GM18508 (cell line): ENCODE measurements around the gene EXOC1L.

Experiments
- ATAC-seq: cut with Tn5 transposase; IDR thresholded peaks from one replicate; pipeline ENCODE4 v1.9.1; 2021; ENCODE audit warnings: moderate number of reproducible peaks; ENCODE audit not compliant: insufficient read depth, unreplicated experiment

EXOC1L gene, protein sequence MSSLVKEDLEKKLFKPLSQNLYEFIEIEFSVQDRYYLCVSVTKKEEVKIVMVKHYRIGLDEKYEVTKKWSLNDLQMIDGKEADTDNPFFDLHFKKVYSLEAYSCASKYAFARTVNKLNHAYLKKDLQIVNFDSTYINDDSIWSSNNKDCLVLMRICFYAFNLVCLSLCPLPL

DNA sequence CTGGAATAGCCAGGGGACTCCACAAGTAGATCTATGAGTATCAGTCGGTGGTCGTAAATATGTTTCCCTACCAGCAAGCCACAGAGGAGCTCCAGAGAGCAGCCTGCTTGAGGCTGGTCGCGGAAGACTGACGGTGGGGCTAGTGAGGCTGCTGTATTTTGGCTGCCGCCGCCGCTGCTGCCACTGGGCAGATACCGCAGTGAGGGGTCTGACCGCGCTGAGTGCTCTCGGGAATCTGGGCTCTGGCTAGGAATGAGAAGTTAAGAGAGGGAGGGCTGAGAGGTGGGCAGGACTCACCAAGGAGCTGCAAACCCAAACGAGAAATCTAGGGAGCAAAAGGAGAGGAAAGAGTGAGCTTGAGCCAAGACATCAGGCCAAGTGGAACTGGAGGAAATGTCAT lies at the start of gene EXOC1L:
EXOC1L (plus strand) TSS at position 157 of the 400 bp plus-strand sequence; CDS start at position 394, 237 bp downstream.
- ATAC-seq, result no peak

DNA sequence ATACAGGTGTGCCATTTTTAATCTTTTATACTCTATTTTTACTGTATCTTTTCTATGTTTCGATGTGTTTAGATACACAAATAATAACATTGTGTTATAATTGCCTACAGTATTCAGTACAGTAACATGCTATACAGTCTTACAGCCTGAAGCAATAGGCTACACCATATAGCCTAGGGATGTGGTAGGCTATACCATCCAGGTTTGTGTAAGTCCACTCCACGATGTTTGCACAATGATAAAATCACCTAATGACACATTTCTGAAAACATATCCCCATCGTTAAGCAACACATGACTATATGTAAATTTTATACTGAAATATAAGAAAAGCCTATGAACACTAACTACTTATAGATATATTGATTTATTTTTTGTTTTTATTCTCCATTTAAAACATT lies 48.9 kb upstream of the EXOC1L start:
- ATAC-seq, result no peak

DNA sequence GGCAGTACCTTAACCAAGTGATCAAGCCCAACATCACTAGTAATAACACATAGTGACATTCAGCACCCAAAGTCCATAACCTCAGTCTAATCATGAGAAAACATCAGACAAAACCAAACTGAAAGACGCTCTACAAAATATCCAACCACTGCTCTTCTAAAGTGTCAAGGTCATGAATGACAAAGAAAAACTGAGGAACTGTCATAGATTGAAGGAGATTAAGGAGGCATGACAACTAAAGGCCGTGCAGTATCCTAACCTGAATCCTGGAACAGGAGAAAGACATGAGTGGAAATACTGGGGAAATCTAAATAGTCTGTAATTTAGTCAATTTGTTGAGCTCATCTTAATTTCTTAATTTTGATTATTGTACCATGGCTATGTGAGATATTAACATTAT lies 38.2 kb upstream of the EXOC1L start:
- ATAC-seq, result no peak

DNA sequence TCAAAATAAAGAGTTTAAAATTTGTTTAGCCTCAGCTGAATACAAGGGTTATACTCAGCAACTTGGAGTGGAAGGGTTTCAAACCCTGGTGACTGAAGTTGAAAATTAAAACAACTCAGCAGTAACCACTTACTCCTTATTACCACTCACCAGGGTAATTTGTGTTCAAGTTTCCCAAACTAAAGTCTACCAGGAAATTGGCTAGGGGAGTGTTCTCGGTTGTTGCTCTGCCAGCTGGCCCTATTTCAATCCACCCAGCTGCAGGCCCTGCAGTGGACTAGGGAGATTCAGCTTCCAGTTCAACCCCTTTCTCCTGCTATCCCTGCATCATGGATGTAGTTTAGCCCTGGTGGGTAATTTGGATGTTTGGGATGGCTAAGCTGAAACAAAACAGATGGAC lies 37.8 kb upstream of the EXOC1L start:
- no peak for ATAC-seq

DNA sequence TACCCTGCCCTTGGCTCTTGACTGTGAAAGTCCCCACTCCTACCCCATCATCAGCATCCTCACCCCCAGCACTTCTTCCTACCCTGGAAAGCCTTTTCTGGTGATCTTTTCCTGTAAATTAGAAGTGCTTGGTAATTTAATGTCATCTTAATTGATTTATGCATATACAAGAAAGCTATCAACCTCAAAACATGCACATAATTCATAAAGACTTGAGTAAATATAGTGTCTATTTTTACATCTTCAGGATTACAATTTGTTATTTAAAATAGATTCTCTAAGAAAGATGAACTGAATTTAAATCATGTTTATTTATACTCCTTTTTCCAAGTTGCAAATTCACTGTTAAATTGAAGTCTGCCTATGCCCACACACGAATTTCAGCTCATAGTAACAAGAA lies 36.0 kb upstream of the EXOC1L start:
- no peak for ATAC-seq

DNA sequence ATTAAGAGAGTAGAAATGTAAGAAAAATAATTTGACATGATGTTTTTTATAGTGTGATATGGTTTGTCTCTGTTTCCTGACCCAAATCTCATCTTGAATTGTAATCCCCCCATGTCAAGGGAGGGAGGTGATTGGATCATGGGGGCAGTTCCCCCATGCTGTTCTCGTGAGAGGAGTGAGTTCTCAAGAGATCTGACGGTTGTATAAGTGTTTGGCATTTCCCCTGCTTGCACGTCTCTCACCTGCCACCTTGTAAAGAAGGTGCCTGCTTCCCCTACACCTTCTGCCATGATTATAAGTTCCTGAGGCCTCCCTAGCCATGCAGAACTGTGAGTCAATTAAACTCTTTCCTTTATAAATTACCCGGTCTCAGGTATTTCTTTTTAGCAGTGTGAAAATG lies 34.8 kb upstream of the EXOC1L start:
- no peak for ATAC-seq

DNA sequence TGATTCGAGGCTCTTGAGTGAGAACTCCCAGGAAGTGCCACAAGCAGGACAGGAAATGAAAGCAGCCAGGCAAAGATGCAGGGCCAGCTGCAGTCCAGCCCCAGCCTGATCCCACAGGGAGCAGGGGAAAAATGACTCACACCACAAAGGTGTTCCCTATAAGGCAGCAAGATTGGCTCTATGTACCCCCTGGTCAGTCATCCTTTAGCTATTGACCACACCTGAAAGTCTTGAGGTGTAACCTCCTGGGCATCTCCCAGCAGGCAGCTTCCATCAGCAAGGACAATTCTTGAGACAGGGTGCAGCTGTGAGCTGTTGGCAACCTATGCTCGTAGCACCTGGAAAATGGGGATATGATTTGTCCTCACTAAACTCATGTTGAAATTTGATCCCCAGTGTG lies 27.9 kb upstream of the EXOC1L start:
- no peak for ATAC-seq

DNA sequence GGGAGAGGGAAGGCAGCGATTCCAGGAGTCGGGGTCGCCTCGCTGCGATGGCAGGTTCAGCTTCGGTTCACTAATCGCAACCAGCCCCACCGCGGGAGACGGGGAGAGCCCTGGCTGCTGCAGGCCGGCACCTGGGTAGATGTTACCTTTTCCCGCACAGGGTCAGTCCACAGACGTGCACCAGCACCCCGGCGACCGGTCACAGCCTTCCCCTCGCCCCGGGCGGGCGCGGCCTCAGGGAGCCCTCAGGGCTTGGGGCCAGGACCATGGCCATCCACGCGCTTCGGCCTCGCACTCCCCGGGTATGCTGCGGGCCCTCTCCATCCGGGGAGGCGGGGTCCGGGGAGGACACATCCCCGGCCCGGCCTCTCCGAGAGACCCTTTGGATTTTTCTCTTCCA lies 26.1 kb upstream of the EXOC1L start:
- no peak for ATAC-seq

DNA sequence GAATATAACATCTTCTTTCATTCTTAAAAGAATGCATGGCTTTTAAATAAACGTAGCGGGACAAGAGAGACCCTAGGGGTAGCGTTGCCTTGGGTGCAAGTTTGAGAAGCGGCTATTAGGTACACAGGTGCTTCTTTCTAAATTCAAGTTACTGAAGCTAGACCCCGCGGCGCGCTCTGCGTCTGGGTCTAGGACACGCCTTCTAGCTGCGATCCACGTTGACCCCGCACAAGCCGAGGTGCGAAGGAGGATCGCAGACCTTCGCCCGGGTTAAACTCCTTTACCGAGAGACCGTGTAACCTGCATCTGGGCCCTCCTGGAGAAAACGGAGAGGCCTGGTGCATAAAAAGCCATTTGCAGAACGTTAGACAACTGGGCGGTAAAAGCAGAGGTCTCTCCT lies 25.5 kb upstream of the EXOC1L start:
- ATAC-seq, result no peak

DNA sequence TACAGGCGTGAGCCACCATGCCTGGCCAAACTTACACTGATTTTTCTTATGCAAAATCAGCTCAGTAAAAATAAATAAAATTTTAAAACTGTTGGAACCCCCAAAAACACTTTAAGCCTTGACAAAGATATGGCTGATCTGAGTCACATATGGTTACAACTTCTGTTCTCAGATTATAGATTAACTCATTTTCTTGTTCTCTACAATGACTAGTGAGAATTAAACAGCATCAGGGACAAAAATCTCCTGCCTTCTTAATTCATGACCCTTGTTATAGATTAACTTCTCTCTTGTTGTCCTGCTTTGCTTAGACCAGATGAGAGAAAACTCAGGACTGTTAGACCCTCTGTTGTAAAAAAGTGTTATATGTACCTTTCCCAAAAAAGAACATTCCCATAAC lies 24.2 kb upstream of the EXOC1L start:
- ATAC-seq, result no peak

DNA sequence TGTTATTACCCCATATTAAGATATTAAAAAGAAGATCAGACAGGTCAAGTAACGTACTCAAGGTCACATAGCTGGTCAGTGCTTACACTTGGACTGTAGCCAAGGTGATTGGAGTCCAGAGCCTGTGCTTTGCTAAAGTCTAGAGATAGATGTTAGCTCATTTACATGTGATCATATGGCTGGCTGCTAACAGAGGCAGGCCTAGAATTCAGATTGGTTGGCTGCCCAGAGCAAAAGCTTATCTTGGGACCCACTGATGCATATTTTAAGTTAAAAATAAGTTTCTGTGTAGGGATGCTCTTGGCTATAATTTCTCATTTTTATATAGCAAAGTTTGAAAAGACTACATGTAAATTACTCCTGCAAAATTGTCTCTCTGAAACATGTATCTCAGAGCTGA lies 18.1 kb upstream of the EXOC1L start:
- no peak for ATAC-seq

DNA sequence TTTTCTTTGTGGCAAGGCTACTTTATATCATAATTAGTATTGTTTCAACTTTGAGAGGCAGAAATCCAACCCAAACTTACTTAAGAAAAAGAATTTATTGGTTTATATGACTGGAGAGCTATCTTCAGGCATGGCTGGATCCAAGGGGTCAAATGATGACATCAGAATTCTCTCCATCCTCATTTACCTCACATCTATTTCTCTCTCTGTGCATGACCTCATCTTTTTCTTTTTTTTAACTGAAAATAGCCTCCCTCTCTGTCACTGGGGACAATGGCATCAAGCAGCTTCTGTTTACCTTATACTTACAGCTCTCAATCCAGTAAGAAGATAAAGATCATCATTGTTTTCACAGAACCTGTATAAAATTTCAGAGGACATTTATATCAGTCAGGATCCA lies 12.0 kb upstream of the EXOC1L start:
- no peak for ATAC-seq

DNA sequence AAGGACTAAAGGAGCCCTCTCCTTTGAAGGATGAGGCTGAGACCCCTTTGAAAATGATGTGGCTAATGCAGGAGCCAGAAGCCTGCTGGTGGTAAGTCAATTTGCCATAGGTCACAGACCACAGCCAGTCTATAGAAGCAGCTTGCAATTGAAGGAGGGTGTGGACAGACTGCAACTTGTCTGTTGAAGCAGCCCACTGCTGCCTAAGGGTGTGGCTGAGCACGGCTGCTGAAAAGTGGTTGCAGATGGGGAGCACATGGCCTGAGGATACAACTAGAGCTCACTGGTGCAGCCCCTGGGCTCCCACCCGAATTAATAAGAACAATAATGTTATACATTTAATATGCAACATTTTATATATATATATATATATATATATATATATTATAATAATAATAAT lies 11.4 kb upstream of the EXOC1L start:
- no peak for ATAC-seq

DNA sequence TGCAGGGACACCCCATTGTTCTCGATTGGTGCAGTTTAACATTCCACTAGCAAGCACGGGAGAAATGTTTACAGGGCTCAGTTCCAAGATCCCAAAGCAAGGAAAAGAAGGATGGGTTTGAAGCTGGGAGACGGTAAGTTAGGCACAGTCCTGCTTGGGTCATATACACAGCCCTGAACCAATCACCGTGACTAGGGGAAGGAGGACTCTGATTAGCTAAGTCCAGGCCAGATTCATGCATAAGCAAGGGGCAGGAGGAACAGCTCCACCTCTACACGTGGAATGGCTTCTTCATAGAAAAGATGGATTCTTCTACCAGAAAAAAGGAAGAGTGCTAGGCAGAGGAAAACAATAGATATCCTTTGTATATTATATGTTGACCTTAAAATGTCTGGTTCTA lies 11.0 kb upstream of the EXOC1L start:
- no peak for ATAC-seq

DNA sequence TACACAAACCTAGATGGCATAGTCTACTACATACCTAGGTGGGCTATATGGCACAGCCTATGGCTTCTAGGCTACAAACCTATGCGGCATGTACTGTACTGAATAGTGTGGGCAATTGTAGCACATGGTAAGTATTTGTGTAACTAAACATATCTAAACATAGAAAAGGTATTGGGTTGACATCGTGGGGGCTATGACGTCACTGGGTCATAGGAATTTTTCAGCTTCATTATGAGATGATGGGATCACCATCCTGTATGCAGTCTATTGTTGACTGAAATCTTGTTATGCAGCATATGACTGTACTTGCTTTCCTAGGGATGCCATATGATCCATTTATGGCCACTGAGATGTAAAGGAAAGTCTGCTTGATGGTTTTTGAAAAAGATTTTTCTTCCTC lies 1.9 kb upstream of the EXOC1L start:
- no peak for ATAC-seq

DNA sequence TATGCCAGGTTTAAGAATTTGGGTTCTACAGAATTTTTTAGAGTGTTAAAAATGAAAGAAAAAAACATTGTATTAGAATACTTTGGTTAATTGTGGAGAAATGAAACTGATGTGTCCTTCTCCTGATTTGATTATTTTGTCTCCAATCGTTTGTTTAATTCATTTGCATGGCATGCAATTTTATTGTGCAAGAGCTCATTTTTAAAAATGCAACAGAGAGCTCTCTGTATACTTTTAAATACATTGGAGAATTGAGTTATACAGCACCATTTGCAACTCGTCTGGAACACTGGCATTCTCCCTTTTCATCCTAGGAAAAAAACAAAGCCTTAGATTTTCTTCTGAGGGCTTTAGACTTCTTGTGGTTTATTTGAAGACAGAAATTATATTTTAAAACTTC lies 689 bp downstream of the EXOC1L start:
- no peak for ATAC-seq

DNA sequence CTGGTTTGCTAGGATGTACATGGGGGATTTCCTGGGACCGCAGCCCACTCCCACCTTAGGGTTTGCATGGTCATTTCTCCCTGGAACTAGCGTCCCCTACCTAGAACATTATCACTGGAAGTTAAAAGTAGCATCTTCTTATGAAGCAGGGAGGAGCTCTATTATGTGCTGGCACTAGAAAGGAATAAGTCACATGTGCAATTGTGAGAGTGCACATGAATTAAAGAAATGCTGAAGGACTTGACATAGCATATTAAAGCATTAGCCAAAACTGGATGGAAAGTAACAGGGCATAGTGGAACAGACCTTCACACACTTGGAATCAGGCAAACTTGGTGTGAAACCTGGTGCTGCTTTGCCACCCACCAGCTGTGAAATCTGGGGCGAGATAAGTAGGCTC lies 2.7 kb downstream of the EXOC1L start:
- ATAC-seq, result no peak

DNA sequence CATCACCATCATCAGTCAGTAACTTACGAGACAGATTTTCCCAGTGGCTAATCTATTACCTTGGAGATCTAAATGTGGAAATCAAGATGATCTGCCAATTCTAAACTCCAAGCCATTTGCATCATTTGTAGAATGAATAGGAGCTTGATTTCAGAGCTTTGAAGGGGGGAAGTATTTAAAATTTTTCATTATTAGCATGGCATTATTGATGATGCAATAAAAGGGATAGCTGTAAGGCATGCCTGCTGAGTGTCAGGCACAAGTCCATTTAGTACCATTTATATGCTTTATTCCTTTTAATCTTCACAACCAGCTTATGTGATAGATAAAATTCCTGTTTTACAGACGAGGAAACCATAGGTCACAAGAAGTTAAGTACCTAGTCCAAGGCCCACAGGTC lies 5.3 kb downstream of the EXOC1L start:
- ATAC-seq, result no peak

DNA sequence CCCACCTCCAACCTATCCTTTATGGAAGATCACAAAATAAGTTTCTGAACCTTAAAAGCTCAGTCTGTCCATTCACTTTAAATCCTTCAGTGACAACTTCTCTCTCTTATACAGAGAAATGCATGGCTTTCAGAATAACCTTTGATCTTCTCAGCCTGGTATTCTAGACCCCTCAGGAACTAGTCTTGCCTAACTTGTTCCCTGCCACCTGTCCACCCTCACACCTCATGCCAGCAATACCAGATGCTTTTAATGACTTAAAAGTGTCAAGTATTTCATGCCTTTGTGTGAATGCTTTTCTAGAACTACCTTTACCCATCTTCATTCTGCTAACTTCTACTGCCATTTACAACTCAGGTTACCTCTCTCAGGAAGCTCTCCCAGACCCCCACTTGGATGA lies 7.4 kb downstream of the EXOC1L start:
- ATAC-seq, result no peak

DNA sequence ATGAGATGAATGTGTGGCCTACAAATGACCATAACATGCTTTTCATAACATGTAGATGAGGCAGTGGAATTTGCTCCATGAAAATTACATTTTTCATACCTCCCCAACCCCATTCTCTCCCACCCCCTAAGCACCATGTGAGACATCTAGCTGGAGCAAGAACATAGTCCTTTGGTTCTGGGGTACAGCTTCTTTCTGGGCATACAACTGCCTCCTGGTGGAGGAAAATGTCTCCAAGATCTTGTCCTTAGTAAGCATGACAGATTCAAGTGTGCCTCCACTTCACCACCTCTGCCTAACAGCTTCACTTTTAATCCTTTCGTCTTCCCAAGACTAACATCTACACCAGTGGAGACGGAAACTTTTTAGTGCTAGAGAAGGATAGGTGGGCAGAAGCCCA lies 8.0 kb downstream of the EXOC1L start:
- no peak for ATAC-seq

DNA sequence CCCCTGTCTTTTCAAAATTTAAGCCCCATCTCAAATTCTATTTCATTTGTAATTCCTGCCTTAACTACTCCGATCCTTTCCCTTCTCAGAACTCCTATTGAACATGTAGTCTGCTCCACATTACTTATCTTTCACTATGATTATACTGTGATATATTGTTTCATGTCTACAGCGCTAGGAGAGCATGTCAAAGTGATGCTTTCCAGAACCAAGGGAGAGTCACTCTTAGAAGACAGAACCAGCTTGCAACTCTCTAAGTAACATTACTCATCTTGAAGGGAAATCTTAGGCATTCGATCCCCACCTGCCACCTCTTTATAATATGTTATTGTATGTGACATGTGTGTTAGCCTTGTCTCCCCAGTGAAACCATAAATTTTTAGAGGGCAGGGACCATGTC lies 10.5 kb downstream of the EXOC1L start:
- ATAC-seq, result no peak

DNA sequence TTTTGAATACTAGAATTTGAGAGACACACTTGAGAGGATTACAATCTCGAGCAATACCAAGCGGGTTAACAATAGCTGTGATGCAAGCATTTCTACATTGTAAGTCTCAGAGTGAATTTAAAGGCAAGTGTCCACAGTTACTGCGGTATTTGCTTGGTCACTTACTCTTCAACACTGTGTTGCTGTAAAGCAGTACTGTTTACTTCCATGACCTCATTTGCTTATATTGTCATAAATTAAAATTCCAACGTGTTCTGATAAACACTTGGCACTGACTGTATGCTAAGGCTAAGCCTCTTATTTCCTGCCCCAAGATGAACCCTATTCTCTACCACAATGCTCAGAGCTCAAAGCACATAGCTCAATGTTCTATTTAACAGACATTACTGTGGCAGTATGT lies 11.1 kb downstream of the EXOC1L start:
- no peak for ATAC-seq
